Gastrocnemius medialis (tissue), 4 donors: ENCODE measurements around the gene ZNF860. TPM values are rescaled to one million over a fixed set of nuclear protein-coding genes. Genes with fewer than 3 reads are reported as not detected.

Source experiments
- ATAC-seq, 2 donors: fragments of 150-250 bp; one replicate each; pipeline ENCODE4 v1.9.1; 2016
- DNase-seq, 2 donors: peaks; one replicate each; pipeline ENCODE4 v3.0.0-alpha.2; 2019
- H3K27ac ChIP-seq, 4 donors: fragments of 200-600 bp; sonication (generic); 1 replicate in 1 of 4; 2 replicates in 3 of 4; pipeline ENCODE4 v1.5.1; 2016 to 2018; ENCODE audit warnings: mild to moderate bottlenecking in 2 of 4, moderate library complexity in 1 of 4
- H3K27me3 ChIP-seq, 3 donors: fragments of 200-600 bp; sonication (generic) in 2 of 3; 1 replicate in 1 of 3; 2 replicates in 2 of 3; pipeline versions ENCODE4 v1.5.1 to v1.6.0; 2016 to 2019; ENCODE audit warnings: mild to moderate bottlenecking in 1 of 3, moderate library complexity in 1 of 3
- H3K36me3 ChIP-seq, 2 donors: fragments of 200-600 bp; sonication (generic) in 1 of 2; one replicate each; pipeline ENCODE4 v1.5.1; 2017 to 2018
- H3K4me1 ChIP-seq, 2 donors: fragments of 200-600 bp; sonication (generic) in 1 of 2; one replicate each; pipeline ENCODE4 v1.5.1; 2016 to 2017; ENCODE audit warnings: mild to moderate bottlenecking in 2 of 2
- H3K4me3 ChIP-seq, 4 donors: fragments of 200-600 bp; sonication (generic) in 3 of 4; 1 replicate in 1 of 4; 2 replicates in 3 of 4; pipeline ENCODE4 v1.5.1; 2016 to 2019; ENCODE audit warnings: mild to moderate bottlenecking in 2 of 4
- H3K9me3 ChIP-seq, 3 donors: fragments of 200-600 bp; sonication (generic) in 2 of 3; 1 replicate in 1 of 3; 2 replicates in 2 of 3; pipeline ENCODE4 v1.5.1; 2016 to 2019
- POLR2A ChIP-seq, 2 donors: fragments of 450-650 bp; IDR thresholded peaks; one replicate each; pipeline ENCODE4 v1.6.1; 2017; ENCODE audit warnings: antibody characterized with exemption in 2 of 2, mild to moderate bottlenecking in 2 of 2, moderate library complexity in 2 of 2
- in situ Hi-C, 4 donors: fragments of 200-750 bp; cut with MboI; loops; one replicate each; pipeline versions ENCODE4 v1.15.0 to v1.8.0; 2017; ENCODE audit warnings: low sequenced_read_pairs in 4 of 4
- intact Hi-C: fragments of 100-400 bp; cut with DNase I; formaldehyde crosslinking; loops from one replicate; pipeline ENCODE4 v1.15.1; 2023; ENCODE audit warnings: low total_unique reads
- total RNA-seq, 4 donors: library from RNA; depleted of rRNA; stranded (reverse); fragments of >200 nt; gene quantifications; one replicate each; pipeline versions ENCODE4 v1.1.0 to v1.2.3, GENCODE V29; 2016
- TF ChIP-seq, protein P1 (sequence below), 5 experiments: fragments of 450-650 bp in 3 of 5; fragments of 200-600 bp in 2 of 5; sonication (generic) in 2 of 5; IDR thresholded peaks in 4 of 5; conservative IDR thresholded peaks in 1 of 5; 1 replicate in 4 of 5; 2 replicates in 1 of 5; pipeline ENCODE4 v1.5.1; 2016 to 2019; ENCODE audit warnings: antibody characterized with exemption in 5 of 5, mild to moderate bottlenecking in 3 of 5, moderate library complexity in 3 of 5

The ZNF860 gene
- total RNA-seq, 4 donors from 2014 or later: 0.07 TPM; not detected in 3

DNA sequence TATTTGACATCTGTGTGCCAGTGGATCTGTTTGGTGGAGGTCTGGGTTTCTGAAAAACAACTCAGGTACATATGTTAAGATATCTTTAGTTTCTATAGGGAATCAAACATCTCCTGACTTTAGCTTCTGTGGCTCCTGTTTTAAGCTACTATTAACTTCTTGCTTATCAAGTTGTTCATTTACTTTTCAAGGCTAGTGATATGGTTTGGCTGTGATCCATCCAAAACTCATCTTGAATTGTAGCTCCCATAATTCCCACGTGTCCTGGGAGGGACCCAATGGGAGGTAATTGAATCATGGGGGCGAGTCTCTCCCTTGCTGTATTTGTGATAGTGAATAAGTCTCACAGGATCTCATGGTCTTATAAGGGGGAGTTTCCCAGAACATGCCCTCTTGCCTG lies 41.4 kb downstream of the ZNF860 start:
- H3K27ac ChIP-seq: no peak overlapping the region
- no peak overlapping the region for H3K4me3 ChIP-seq
- ATAC-seq (no peak), DNase-seq (no peak)
- H3K4me1 ChIP-seq: no peaks in the 10 kb centered on the region
- in situ Hi-C loops (loop anchor here in 1 of 4 donors (5.0 kb wide), 1 partner anchor 119 kb away; no protein-coding TSS in a partner anchor), intact Hi-C loops (no loop called here)
- H3K36me3 ChIP-seq: no peaks in the 10 kb centered on the region
- TF ChIP-seq, protein P1, sequence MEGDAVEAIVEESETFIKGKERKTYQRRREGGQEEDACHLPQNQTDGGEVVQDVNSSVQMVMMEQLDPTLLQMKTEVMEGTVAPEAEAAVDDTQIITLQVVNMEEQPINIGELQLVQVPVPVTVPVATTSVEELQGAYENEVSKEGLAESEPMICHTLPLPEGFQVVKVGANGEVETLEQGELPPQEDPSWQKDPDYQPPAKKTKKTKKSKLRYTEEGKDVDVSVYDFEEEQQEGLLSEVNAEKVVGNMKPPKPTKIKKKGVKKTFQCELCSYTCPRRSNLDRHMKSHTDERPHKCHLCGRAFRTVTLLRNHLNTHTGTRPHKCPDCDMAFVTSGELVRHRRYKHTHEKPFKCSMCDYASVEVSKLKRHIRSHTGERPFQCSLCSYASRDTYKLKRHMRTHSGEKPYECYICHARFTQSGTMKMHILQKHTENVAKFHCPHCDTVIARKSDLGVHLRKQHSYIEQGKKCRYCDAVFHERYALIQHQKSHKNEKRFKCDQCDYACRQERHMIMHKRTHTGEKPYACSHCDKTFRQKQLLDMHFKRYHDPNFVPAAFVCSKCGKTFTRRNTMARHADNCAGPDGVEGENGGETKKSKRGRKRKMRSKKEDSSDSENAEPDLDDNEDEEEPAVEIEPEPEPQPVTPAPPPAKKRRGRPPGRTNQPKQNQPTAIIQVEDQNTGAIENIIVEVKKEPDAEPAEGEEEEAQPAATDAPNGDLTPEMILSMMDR (IDR thresholded peaks at IDR 0.05 in 4 of 5, conservative IDR thresholded peaks at IDR 0.05 in 1 of 5): no peak
- TF ChIP-seq POLR2A (IDR thresholded peaks at IDR 0.05): no peak
- no peaks in the 10 kb centered on the region for H3K27me3 ChIP-seq
- no peaks in the 10 kb centered on the region for H3K9me3 ChIP-seq

DNA sequence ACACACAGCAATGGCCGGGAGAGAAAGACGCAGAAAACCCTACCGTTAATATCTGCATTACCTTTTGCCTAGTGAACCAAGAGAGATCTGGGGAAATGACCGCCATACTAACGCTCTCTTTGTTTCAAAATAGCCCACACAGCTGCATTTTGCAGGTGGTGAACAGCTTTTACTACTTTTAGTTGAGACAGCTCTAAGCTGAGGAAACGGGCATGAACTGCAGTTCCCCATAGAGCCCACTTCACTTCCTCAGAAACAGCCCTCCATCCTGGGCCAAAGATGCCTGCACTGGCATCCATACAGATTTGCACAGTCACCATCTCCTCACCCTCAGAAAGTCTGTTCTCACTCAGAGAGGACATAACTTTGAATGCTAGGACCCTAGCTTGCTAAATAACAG lies 45.0 kb downstream of the ZNF860 start:
- intact Hi-C loops: no loop called here
- no peaks in the 10 kb centered on the region for H3K9me3 ChIP-seq
- DNase-seq: no peak
- TF ChIP-seq, protein P1 (IDR thresholded peaks at IDR 0.05 in 4 of 5, conservative IDR thresholded peaks at IDR 0.05 in 1 of 5): no peak
- no peak for TF ChIP-seq POLR2A (IDR thresholded peaks at IDR 0.05)
- no peaks in the 10 kb centered on the region for H3K4me1 ChIP-seq
- H3K27ac ChIP-seq: no peak overlapping the region
- in situ Hi-C loops: no loop called here
- no peak for ATAC-seq
- no peaks in the 10 kb centered on the region for H3K27me3 ChIP-seq
- H3K36me3 ChIP-seq: no peaks in the 10 kb centered on the region
- no peak overlapping the region for H3K4me3 ChIP-seq

DNA sequence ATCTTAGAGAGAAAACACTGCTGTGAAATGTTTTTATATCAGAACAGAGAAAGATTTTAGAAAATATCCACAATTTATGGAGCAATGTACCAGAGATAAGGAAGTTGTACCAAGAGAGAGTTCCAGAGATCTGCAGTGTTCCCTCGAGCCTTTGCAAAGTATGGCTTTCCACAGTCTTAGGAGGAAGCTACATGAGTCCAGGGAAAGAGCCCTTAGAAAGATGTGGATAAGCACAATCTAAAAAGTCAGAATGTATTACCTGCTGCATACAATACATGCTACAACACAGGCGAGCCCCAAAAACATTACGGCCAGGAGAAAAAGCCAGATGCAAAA lies 56.4 kb downstream of the ZNF860 start:
- ATAC-seq (peak; percentile 15 to 27), DNase-seq (no peak)
- H3K4me1 ChIP-seq: peaks cover 29 to 33% of the 10 kb centered on the region in 2 donors
- TF ChIP-seq, protein P1 (IDR thresholded peaks at IDR 0.05 in 4 of 5, conservative IDR thresholded peaks at IDR 0.05 in 1 of 5): no peak
- TF ChIP-seq POLR2A (IDR thresholded peaks at IDR 0.05): no peak
- intact Hi-C loops (loop anchor here (5.0 kb wide), 1 partner anchor 104 kb away; no protein-coding TSS in a partner anchor), in situ Hi-C loops (no loop called here)
- no peak overlapping the region for H3K4me3 ChIP-seq
- no peaks in the 10 kb centered on the region for H3K9me3 ChIP-seq
- no peaks in the 10 kb centered on the region for H3K27me3 ChIP-seq
- H3K36me3 ChIP-seq: no peaks in the 10 kb centered on the region
- peak overlapping the region; percentile 21 to 82 (median 70) for H3K27ac ChIP-seq

DNA sequence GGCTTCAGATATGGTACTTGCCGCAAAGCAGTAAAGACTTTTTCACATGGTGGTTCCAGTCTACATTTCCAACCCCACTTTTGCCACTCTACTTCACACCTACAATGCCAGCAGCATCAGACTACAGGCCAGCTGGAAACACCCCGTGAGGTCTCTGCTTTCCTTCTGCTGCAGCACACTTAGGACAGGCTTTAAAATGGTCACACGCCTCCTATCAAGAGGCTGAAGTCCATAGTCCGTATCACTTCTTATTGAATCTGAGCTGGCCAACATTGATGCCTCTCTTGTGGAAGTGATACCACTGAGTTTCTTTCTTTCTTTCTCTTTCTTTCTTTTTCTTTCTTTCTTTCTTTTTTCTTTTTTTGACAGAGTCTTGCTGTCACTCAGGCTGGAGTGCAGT lies 59.8 kb downstream of the ZNF860 start:
- H3K4me3 ChIP-seq: no peak overlapping the region
- no peaks in the 10 kb centered on the region for H3K36me3 ChIP-seq
- no peaks in the 10 kb centered on the region for H3K9me3 ChIP-seq
- intact Hi-C loops: no loop called here
- peak; percentile 13 to 32 for DNase-seq
- in situ Hi-C loops: no loop called here
- peak in 1 of 2 donors; percentile 18 for ATAC-seq
- peak overlapping the region; percentile 64 to 82 (median 70) for H3K27ac ChIP-seq
- TF ChIP-seq POLR2A (IDR thresholded peaks at IDR 0.05): no peak
- TF ChIP-seq, protein P1 (IDR thresholded peaks at IDR 0.05 in 4 of 5, conservative IDR thresholded peaks at IDR 0.05 in 1 of 5): no peak
- H3K4me1 ChIP-seq: peaks cover 44 to 54% of the 10 kb centered on the region in 2 donors
- H3K27me3 ChIP-seq: no peaks in the 10 kb centered on the region

Other genes starting within 250 kb of the ZNF860 start
- gene OSBPL10, start 488 bp upstream of the ZNF860 start, total RNA-seq: 1 to 10 TPM; 1.4 to 7.0 (median 3.8) TPM
- 100 to 1,000 TPM in 1 of 4 donors, 10 to 100 TPM in 3; 80.8 to 168 (median 91.3) TPM for gene GPD1L, start 124.9 kb downstream of the ZNF860 start, total RNA-seq